A673 (cell line): ENCODE data around the gene PPP6R2. TPM values are rescaled to one million over a fixed set of nuclear protein-coding genes. Genes with fewer than 3 reads are reported as not detected.

ENCODE experiments used
- BruUV-seq: library from RNA; stranded (reverse); fragments of 400-500 nt; replicated peaks from 2 replicates; lab custom pipeline; 2021; lab: Mats Ljungman, UMichigan
- CTCF ChIA-PET: fragments of 300-600 bp; sonication (Branson Sonifier 250); formaldehyde crosslinking; loops from one replicate; lab custom pipeline; 2022; ENCODE audit warnings: antibody characterized with exemption; lab: Charles Lee
- POLR2A ChIA-PET: fragments of 300-600 bp; sonication (Branson Sonifier 250); formaldehyde crosslinking; loops from one replicate; lab custom pipeline; 2022; ENCODE audit warnings: antibody characterized with exemption; ENCODE audit not compliant: low non-redundant PET; lab: Charles Lee
- DNase-seq: peaks from one replicate; pipeline ENCODE4 v3.0.0-alpha.2; 2015; ENCODE audit warnings: low spot score
- H3K27ac ChIP-seq: fragments of 200-600 bp; sonication (generic); 2 replicates; pipeline ENCODE4 v1.5.1; 2016; ENCODE audit warnings: mixed run types, low read depth, mild to moderate bottlenecking, mixed read lengths, antibody characterized with exemption, low read length; ENCODE audit not compliant: poor library complexity, severe bottlenecking
- H3K27me3 ChIP-seq: fragments of 200-600 bp; sonication (generic); replicated peaks from 2 replicates; pipeline ENCODE4 v1.6.1; 2017; ENCODE audit warnings: mixed run types, low read depth, mild to moderate bottlenecking, mixed read lengths, antibody characterized with exemption, low read length; ENCODE audit not compliant: insufficient read depth, poor library complexity
- H3K36me3 ChIP-seq: fragments of 200-600 bp; sonication (generic); 2 replicates; pipeline ENCODE4 v1.6.1; 2016; ENCODE audit warnings: mixed run types, mild to moderate bottlenecking, mixed read lengths, antibody characterized with exemption, low read length; ENCODE audit not compliant: insufficient read depth, poor library complexity, severe bottlenecking
- H3K4me1 ChIP-seq: fragments of 200-600 bp; sonication (generic); 2 replicates; pipeline ENCODE4 v1.6.1; 2017; ENCODE audit warnings: mixed run types, mild to moderate bottlenecking, mixed read lengths, antibody characterized with exemption, low read length; ENCODE audit not compliant: insufficient read depth, poor library complexity, severe bottlenecking
- H3K4me3 ChIP-seq: fragments of 200-600 bp; sonication (generic); 2 replicates; pipeline ENCODE4 v1.5.1; 2016; ENCODE audit warnings: low read depth, mixed run types, mild to moderate bottlenecking, mixed read lengths, low read length; ENCODE audit not compliant: poor library complexity, severe bottlenecking
- H3K9me3 ChIP-seq: fragments of 200-600 bp; sonication (generic); 2 replicates; pipeline ENCODE4 v1.6.1; 2016; ENCODE audit warnings: mixed run types, low read depth, mild to moderate bottlenecking, mixed read lengths, antibody characterized with exemption, low read length; ENCODE audit not compliant: poor library complexity, severe bottlenecking
- EZH2 ChIP-seq: fragments of 200-600 bp; sonication (generic); IDR thresholded peaks from 2 replicates; pipeline ENCODE4 v1.6.1; 2017; ENCODE audit warnings: borderline replicate concordance, low read depth, mild to moderate bottlenecking, mixed read lengths, antibody characterized with exemption, low read length; ENCODE audit not compliant: poor library complexity, severe bottlenecking
- intact Hi-C: fragments of 100-400 bp; cut with micrococcal nuclease; formaldehyde crosslinking; loops from one replicate; pipeline ENCODE4 v1.10.0; 2022; ENCODE audit not compliant: unreplicated experiment
- total RNA-seq: library from RNA; stranded (reverse); gene quantifications from 2 replicates; pipeline ENCODE4 v1.2.3, GENCODE V29; 2021
- TF ChIP-seq, protein P1 (sequence below): fragments of 300-800, 200-600 bp; sonication (generic); conservative IDR thresholded peaks from 2 replicates; pipeline ENCODE4 v1.5.1; 2017; ENCODE audit warnings: low read depth, mild to moderate bottlenecking, antibody characterized with exemption, low read length, moderate library complexity, mixed read lengths

PPP6R2 gene
- total RNA-seq, 1 experiment from 2014 or later, result 64.6 TPM

DNA sequence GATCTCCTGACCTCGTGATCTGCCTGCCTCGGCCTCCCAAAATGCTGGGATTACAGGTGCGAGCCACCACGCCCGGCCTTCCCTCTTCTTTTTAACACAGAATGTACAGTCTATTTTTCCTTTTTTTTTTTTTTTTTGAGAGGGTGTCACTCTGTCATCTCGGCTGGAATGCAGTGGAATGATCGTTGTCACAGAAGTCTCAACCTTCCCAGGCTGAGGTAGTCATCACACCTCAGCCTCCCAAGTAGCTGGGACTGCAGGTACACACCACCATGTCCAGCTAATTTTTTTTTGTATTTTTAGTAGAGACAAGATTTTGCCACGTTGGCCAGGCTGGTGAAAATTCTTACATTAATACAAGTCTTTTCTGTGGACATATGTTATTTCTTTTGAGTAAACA lies 13.1 kb downstream of the PPP6R2 start:
- H3K4me3 ChIP-seq, result no peak overlapping the region
- no peak for TF ChIP-seq EZH2
- TF ChIP-seq, protein P1, sequence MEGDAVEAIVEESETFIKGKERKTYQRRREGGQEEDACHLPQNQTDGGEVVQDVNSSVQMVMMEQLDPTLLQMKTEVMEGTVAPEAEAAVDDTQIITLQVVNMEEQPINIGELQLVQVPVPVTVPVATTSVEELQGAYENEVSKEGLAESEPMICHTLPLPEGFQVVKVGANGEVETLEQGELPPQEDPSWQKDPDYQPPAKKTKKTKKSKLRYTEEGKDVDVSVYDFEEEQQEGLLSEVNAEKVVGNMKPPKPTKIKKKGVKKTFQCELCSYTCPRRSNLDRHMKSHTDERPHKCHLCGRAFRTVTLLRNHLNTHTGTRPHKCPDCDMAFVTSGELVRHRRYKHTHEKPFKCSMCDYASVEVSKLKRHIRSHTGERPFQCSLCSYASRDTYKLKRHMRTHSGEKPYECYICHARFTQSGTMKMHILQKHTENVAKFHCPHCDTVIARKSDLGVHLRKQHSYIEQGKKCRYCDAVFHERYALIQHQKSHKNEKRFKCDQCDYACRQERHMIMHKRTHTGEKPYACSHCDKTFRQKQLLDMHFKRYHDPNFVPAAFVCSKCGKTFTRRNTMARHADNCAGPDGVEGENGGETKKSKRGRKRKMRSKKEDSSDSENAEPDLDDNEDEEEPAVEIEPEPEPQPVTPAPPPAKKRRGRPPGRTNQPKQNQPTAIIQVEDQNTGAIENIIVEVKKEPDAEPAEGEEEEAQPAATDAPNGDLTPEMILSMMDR, result no peak
- no TSS peak for BruUV-seq
- no peaks in the 10 kb centered on the region for H3K9me3 ChIP-seq
- intact Hi-C loops, result no loop called here
- no peaks in the 10 kb centered on the region for H3K27me3 ChIP-seq
- no peak overlapping the region for H3K27ac ChIP-seq
- H3K4me1 ChIP-seq, result no peaks in the 10 kb centered on the region
- H3K36me3 ChIP-seq, result peaks cover 10% of the 10 kb centered on the region
- ChIA-PET POLR2A (no interaction called here), CTCF (interaction anchor here (0.6 kb wide), 1 partner anchor 40 kb away, joined by 3 read pairs; no protein-coding TSS in a partner anchor)
- DNase-seq, result no peak

DNA sequence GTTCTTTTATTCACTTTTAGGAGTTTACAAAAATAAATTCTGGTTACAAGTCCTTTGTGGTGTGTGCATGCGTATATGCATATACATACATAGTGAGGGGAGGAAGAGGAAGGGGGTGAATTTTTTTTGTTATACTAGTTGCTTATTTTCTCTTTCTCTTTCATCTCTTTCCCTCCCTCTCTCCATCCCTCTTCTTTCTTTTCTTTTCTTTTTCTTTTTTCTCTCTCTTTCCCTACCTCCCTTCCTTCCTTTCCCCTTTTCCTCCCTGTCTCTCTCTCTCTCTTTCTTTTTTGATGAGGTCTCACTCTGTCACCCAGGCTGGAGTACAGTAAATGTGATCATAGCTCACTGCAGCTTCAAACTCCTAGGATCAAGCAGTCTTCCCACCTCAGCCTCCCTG lies 14.1 kb downstream of the PPP6R2 start:
- no peak for DNase-seq
- no peaks in the 10 kb centered on the region for H3K4me1 ChIP-seq
- no peaks in the 10 kb centered on the region for H3K27me3 ChIP-seq
- intact Hi-C loops, result no loop called here
- POLR2A ChIA-PET, result no interaction called here
- TF ChIP-seq, protein P1, result no peak
- TF ChIP-seq EZH2, result no peak
- CTCF ChIA-PET, result no interaction called here
- H3K27ac ChIP-seq, result no peak overlapping the region
- no peaks in the 10 kb centered on the region for H3K9me3 ChIP-seq
- peaks cover 10% of the 10 kb centered on the region for H3K36me3 ChIP-seq
- no peak overlapping the region for H3K4me3 ChIP-seq
- BruUV-seq, result no TSS peak

DNA sequence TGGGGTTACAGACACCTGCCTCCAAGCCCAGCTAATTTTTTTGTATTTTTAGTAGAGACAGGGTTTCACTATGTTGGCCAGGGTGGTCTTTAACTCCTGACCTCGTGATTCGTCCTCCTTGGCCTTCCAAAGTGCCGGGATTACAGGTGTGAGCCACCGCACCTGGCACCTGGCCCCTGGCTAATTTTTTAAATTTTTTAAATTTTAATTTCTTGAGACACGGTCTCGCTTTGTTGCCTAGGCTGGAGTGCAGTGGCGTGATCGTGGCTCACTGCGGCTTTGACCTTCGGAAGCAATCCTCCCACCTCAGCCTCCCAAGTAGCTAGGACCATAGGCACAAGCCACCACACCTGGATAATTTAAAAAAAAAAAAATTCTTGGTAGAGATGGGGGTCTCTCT lies 14.6 kb downstream of the PPP6R2 start:
- no peaks in the 10 kb centered on the region for H3K9me3 ChIP-seq
- intact Hi-C loops, result no loop called here
- POLR2A ChIA-PET, result no interaction called here
- no peaks in the 10 kb centered on the region for H3K27me3 ChIP-seq
- H3K4me3 ChIP-seq, result no peak overlapping the region
- TF ChIP-seq, protein P1, result no peak
- no peak for TF ChIP-seq EZH2
- no peak overlapping the region for H3K27ac ChIP-seq
- BruUV-seq, result no TSS peak
- CTCF ChIA-PET, result no interaction called here
- H3K36me3 ChIP-seq, result peaks cover 10% of the 10 kb centered on the region
- DNase-seq, result no peak
- no peaks in the 10 kb centered on the region for H3K4me1 ChIP-seq
